Measurements from ENCODE around the gene TMEM63B. TPM values are rescaled to one million over a fixed set of nuclear protein-coding genes. Genes with fewer than 3 reads are reported as not detected.
"Not testable (repeated sequence)": the region's sequence is repeated elsewhere in the genome, so short reads cannot be mapped to it uniquely, and the experiment has no call there.

Gene TMEM63B
- total RNA-seq, 1 experiment from 2014 or later = 17.7 TPM

GRCh38 chr6:44185953-44186634 lies 58.7 kb downstream of the TMEM63B start:
- DNase-seq (ENCODE audit: extremely low read depth, low read depth) = no peak

GRCh38 chr6:44186635-44187025 lies 59.3 kb downstream of the TMEM63B start:
- DNase-seq (ENCODE audit: extremely low read depth, low read depth) = no peak

DNA sequence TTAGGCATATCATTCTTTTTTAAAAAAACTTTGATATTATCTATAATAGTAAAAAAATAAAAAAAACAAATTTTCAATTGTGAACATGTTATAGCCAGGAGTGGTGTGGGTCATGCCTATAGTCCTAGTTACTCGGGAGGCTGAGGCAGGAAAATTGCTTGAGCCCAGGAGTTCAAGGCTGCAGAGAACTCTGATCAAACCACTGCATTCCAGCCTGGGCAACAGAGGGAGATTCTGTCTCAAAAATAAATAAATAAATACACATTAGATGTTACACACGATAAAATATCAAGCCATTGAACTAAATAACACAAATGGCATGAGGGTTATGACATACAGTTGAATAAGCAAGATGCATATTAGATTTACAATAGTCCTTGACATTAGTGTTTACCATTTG lies 61.5 kb downstream of the TMEM63B start:
- DNase-seq (ENCODE audit: extremely low read depth, low read depth) = no peak

DNA sequence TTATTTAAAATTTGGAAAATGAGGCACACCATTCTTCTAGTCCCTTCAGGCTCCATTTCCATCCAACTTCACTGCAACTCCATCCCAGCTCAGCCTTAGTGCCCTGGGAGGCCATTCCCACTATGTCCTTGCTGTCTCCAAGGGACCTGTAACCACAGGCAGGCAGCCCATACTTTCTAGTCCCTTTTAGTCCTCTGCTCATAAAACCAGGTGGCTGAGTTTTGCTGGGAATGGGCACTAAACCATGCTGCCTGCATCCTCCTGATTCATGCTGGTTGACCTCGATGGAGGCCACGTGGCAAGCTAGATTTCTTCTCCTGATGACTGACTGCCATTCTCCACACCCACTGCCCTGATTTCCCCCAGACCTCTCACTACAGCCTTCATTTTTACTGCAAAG lies 61.9 kb downstream of the TMEM63B start:
- DNase-seq (ENCODE audit: extremely low read depth, low read depth) = no peak

DNA sequence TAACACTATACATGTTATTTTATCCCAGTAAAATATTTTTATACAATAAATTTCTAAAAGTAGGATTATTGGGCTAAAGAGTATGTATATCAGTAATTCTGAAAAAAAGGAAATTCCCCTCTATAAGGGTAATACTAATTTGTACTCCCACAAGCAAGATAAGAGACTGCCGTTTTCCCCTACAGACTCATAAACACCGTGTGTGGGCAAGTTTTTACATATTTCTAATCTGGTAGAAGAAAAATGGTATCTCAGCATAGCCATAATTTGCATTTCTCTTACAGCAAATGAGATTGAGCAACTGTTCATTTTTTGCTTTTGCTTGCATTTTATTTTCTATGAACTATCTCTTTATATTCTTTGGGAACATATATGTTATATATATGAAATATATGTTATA lies 63.4 kb downstream of the TMEM63B start:
- DNase-seq (ENCODE audit: extremely low read depth, low read depth) = no peak

DNA sequence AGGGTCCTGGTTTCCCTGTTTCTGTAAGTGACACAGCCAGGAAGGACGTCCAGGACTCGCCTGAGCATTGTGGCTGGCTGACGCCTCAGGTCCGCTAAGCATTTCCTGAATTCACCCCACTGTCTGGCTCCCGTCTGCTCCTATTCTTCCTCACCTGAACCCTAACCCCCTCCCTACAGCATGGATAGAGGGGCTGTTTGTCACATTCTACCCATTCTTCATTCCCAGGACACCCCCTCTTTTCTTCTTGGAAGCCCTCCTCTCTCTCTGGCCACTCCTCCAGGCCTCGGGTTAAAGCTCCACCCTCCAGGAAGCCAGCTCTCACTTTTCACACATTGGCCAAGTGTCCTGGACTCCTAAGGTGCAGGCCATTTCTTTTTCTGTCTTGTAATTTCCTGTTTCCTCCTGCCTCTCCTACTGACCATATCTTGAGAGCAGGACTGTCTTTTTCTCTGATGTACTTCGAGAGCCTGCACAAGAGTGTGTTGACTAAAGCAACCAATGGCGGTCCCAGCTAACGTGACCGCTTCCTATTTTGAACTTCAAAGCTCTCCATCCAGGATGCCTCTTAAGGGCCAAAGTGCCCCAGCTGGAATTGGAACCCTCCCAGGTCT lies 65.2 kb downstream of the TMEM63B start:
- DNase-seq (ENCODE audit: extremely low read depth, low read depth) = no peak

- DNase-seq (ENCODE audit: extremely low read depth, low read depth) = no peak
Measured at GRCh38 chr6:44193307-44193910, 66.1 kb downstream of the TMEM63B start.

- no peak for DNase-seq (ENCODE audit: extremely low read depth, low read depth)
Measured at GRCh38 chr6:44194326-44194725, 67.0 kb downstream of the TMEM63B start.

DNA sequence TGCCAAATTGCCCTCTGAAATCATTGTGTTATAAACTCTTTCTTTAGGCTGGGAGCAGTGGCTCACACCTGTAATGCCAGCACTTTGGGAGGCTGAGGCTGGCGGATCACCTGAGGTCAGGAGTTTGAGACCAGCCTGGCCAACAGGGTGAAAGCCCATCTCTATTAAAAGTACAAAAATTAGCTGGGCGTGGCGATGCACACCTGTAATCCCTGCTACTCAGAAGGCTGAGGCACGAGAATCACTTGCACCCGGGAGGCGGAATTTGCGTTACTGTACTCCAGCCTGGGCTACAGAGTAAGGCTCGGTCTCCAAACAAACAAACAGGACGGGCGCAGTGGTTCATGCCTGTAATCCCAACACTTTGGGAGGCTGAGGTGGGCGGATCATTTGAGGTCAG lies 69.0 kb downstream of the TMEM63B start:
- not testable (repeated sequence) for DNase-seq (ENCODE audit: extremely low read depth, low read depth)

- no peak for DNase-seq (ENCODE audit: extremely low read depth, low read depth)
Measured at GRCh38 chr6:44198684-44199083, 71.3 kb downstream of the TMEM63B start.

- DNase-seq (ENCODE audit: extremely low read depth, low read depth) = no peak
Measured at GRCh38 chr6:44199883-44200282, 72.5 kb downstream of the TMEM63B start.

GRCh38 chr6:44201200-44201599 lies 73.8 kb downstream of the TMEM63B start:
- DNase-seq (ENCODE audit: extremely low read depth, low read depth) = no peak

GRCh38 chr6:44201638-44202303 lies 74.4 kb downstream of the TMEM63B start:
- no peak for DNase-seq (ENCODE audit: extremely low read depth, low read depth)

DNA sequence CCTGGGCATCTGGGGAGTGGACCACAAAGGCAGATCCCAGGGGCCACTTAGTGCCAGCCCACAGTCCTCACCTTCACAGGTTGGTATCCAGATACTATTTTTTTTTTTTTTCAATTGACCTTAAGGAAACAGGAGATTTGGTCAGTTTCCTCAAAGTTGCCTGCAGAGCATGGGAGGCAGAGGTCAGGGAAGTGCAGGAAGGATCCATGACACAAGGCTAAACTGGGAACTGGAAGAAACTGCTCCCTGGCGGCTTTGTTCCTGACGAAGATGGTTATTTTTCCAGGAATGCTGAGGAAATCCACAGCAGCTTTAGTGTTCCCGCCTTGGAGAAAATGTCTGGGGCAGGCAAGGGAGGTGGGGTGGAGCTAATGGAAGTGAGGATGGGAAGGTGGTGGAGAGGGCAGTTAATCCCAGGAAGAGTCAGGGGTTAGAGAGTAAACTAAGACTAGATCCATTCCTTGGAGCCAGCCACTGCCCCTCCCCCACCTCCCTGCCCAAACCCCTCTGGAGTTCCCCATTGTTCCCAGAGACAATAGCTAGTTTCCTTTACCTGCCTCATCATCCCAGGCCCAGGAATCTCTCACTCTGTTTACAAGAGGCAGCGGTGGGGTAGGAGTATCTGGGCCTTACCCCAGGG lies 75.1 kb downstream of the TMEM63B start:
- no peak for DNase-seq (ENCODE audit: extremely low read depth, low read depth)

- no peak for DNase-seq (ENCODE audit: extremely low read depth, low read depth)
Measured at GRCh38 chr6:44202972-44203750, 75.8 kb downstream of the TMEM63B start.

GRCh38 chr6:44203955-44204354 lies 76.6 kb downstream of the TMEM63B start:
- no peak for DNase-seq (ENCODE audit: extremely low read depth, low read depth)

All from NCI-H460 (cell line).